Measurements from ENCODE around the gene ARL10. TPM values are rescaled to one million over a fixed set of nuclear protein-coding genes. Genes with fewer than 3 reads are reported as not detected.

ARL10 gene
- polyA plus RNA-seq, 1 experiment: 3.2 TPM

GRCh38 chr5:176418251-176418650 lies 53.0 kb downstream of the ARL10 start:
- H3K4me3 ChIP-seq (ENCODE audit: low read depth, low read length): no peak overlapping the region
- POLR2A ChIA-PET: no interaction called here
- CTCF ChIA-PET: interaction anchor here (0.9 to 3.4 kb wide), 5 partner anchors 9 to 155 kb away, joined by 3 to 25 read pairs (median 6); partner anchors contain the start of gene FAF2
- TF ChIP-seq, protein P1, sequence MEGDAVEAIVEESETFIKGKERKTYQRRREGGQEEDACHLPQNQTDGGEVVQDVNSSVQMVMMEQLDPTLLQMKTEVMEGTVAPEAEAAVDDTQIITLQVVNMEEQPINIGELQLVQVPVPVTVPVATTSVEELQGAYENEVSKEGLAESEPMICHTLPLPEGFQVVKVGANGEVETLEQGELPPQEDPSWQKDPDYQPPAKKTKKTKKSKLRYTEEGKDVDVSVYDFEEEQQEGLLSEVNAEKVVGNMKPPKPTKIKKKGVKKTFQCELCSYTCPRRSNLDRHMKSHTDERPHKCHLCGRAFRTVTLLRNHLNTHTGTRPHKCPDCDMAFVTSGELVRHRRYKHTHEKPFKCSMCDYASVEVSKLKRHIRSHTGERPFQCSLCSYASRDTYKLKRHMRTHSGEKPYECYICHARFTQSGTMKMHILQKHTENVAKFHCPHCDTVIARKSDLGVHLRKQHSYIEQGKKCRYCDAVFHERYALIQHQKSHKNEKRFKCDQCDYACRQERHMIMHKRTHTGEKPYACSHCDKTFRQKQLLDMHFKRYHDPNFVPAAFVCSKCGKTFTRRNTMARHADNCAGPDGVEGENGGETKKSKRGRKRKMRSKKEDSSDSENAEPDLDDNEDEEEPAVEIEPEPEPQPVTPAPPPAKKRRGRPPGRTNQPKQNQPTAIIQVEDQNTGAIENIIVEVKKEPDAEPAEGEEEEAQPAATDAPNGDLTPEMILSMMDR (IDR thresholded peaks at IDR 0.05; ENCODE audit: insufficient read depth, low read depth, low read length): no peak
- no peaks in the 10 kb centered on the region for H3K36me3 ChIP-seq (ENCODE audit: control insufficient read depth, insufficient read depth, low read length)
- no peaks in the 10 kb centered on the region; the same call in 1 of the 2 replicates for H3K27me3 ChIP-seq (ENCODE audit: control insufficient read depth, insufficient read depth, low read length)
- no peak for DNase-seq (ENCODE audit: low read depth)

DNA sequence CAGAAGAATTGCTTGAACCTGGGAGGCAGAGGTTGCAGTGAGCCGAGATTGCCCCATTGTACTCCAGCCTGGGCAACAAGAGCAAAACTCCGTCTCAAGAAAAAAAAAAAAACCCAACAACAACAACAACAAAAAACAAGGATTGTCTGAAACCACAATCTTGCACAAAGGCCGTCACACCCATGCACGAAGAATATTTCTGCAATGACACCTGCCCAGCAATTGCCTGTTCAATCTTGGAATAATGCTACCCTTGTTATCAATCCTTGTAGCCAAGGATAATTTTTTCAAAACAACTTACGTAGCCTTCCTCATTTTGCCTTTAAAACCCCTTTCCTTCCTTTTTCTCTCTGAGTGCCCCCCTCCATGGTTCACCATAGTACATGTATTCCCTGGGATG lies 54.8 kb downstream of the ARL10 start:
- Histone ChIP-seq H3K36me3 (ENCODE audit: control insufficient read depth, insufficient read depth, low read length) (no peaks in the 10 kb centered on the region), H3K4me3 (ENCODE audit: low read depth, low read length) (no peak overlapping the region), H3K27me3 (ENCODE audit: control insufficient read depth, insufficient read depth, low read length) (no peaks in the 10 kb centered on the region; the same call in 1 of the 2 replicates)
- TF ChIP-seq, protein P1 (IDR thresholded peaks at IDR 0.05; ENCODE audit: insufficient read depth, low read depth, low read length): no peak
- ChIA-PET POLR2A (no interaction called here), CTCF (interaction anchor here (1.0 to 1.5 kb wide), 2 partner anchors 9 to 28 kb away, joined by 3 to 4 read pairs; partner anchors contain the start of gene FAF2)
- DNase-seq (ENCODE audit: low read depth): no peak

- no peak for DNase-seq (ENCODE audit: low read depth)
- no peak overlapping the region for H3K4me3 ChIP-seq (ENCODE audit: low read depth, low read length)
- TF ChIP-seq, protein P1 (IDR thresholded peaks at IDR 0.05; ENCODE audit: insufficient read depth, low read depth, low read length): no peak
- H3K27me3 ChIP-seq (ENCODE audit: control insufficient read depth, insufficient read depth, low read length): no peaks in the 10 kb centered on the region; the same call in 1 of the 2 replicates
- no peaks in the 10 kb centered on the region for H3K36me3 ChIP-seq (ENCODE audit: control insufficient read depth, insufficient read depth, low read length)
- ChIA-PET POLR2A (no interaction called here), CTCF (interaction anchor here (1.0 to 1.5 kb wide), 2 partner anchors 8 to 27 kb away, joined by 3 to 4 read pairs; partner anchors contain the start of gene FAF2)
Observed at GRCh38 chr5:176420972-176421544, 55.8 kb downstream of the ARL10 start.

DNA sequence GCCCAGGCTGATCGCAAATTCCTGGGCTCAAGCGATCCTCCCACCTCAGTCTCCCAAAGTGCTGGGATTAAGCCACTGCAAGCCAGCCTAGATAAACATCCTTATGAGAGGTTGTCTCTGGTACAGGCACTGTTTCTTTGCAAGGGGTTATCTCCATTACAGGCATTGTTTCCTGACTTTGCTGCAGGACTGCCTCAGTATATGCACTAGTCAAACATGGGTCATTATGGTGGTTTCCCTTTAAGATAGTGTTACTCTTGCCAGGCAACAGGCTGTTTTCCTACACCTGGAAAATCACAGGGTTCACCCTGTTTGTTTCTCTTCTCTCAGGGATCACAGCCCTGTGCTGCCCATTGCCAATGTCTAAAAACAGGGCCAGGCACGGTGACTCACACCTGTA lies 58.9 kb downstream of the ARL10 start:
- H3K27me3 ChIP-seq (ENCODE audit: control insufficient read depth, insufficient read depth, low read length): no peaks in the 10 kb centered on the region; the same call in 1 of the 2 replicates
- no peak for DNase-seq (ENCODE audit: low read depth)
- ChIA-PET POLR2A (interaction anchor here (0.6 kb wide), 1 partner anchor 1122 kb away, joined by 5 read pairs; no protein-coding TSS in a partner anchor), CTCF (no interaction called here)
- TF ChIP-seq, protein P1 (IDR thresholded peaks at IDR 0.05; ENCODE audit: insufficient read depth, low read depth, low read length): no peak
- H3K36me3 ChIP-seq (ENCODE audit: control insufficient read depth, insufficient read depth, low read length): no peaks in the 10 kb centered on the region
- no peak overlapping the region for H3K4me3 ChIP-seq (ENCODE audit: low read depth, low read length)

GRCh38 chr5:176425138-176425537 lies 59.9 kb downstream of the ARL10 start:
- H3K36me3 ChIP-seq (ENCODE audit: control insufficient read depth, insufficient read depth, low read length): no peaks in the 10 kb centered on the region
- no peak overlapping the region for H3K4me3 ChIP-seq (ENCODE audit: low read depth, low read length)
- no peaks in the 10 kb centered on the region; the same call in 1 of the 2 replicates for H3K27me3 ChIP-seq (ENCODE audit: control insufficient read depth, insufficient read depth, low read length)
- DNase-seq (ENCODE audit: low read depth): no peak
- TF ChIP-seq, protein P1 (IDR thresholded peaks at IDR 0.05; ENCODE audit: insufficient read depth, low read depth, low read length): no peak
- ChIA-PET CTCF (interaction anchor here (1.2 kb wide), 1 partner anchor 23 kb away, joined by 3 read pairs; the partner anchor contains the start of gene FAF2), POLR2A (no interaction called here)
